HG03159 (cell line): ENCODE results near the gene ERFL.
A peak's percentile ranks its signal among the peaks of the same experiment; 100 is the strongest.

Experiments used
- ATAC-seq: cut with Tn5 transposase; IDR thresholded peaks from one replicate; pipeline ENCODE4 v1.9.1; 2021; ENCODE audit warnings: mild to moderate bottlenecking, moderate library complexity; ENCODE audit not compliant: unreplicated experiment

Gene ERFL

DNA sequence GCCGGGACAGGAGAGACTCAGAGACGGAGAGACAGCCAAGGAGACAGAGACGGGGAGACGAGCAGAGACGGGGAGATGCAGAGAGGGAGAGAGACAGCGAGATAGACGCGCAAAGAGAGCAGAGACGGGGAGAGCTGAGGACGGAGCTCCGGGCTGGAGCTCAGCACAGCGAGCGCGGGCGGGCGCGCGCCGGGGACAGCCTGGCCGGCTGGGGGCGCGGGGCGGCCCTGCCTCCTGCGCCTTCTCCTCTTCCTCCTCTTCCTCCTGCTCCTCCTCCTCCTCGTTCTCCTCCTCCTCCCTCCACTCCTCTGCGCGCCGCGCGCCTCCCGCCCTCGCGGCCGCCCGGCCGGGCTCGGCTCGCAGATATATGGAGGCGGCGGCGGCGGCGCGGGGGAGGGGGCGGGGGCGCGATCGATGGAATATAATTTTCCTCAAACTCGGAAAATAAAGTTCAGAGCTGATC lies at the start of gene ERFL:
ERFL (minus strand) TSS at position 229 of the 463 bp plus-strand sequence. CDS start 15,530 bp downstream, outside the sequence.
- no peak for ATAC-seq

DNA sequence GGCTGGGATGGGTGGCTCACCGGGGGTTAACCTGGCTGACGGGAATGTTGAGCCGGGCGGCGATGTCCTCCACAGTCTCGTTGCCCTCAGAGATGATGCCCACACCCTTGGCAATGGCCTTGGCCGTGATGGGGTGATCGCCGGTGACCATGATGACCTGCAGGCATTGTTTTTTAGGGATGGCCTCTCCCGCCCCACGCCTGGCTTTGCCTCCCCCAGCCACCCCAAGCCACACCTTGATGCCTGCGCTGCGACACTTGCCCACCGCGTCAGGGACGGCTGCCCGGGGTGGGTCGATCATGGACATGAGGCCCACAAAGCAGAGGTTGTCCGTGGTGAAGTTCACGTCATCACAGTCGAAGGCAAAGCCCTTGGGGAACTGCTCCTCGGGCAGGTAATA lies 49.7 kb upstream of the ERFL start:
- ATAC-seq = no peak

DNA sequence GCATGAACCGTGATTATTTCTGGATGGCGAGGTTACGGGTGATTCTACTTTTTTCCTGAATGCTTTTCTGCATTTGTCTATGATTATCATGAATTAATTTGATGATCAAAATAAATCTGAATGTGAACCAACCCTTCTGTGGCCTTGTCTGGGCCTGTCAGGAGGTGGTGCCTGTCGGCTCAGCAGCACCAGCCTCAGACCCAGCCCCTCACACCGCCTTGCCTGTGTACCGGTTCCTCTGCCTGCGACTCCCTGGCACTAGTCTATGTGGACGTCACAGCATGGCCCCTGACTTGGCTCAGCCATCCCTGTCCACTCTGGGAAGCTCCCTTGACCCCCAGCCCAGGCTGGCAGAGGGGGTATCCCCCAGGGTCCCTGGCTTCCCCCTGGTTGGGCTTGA lies 46.4 kb upstream of the ERFL start:
- ATAC-seq = no peak

DNA sequence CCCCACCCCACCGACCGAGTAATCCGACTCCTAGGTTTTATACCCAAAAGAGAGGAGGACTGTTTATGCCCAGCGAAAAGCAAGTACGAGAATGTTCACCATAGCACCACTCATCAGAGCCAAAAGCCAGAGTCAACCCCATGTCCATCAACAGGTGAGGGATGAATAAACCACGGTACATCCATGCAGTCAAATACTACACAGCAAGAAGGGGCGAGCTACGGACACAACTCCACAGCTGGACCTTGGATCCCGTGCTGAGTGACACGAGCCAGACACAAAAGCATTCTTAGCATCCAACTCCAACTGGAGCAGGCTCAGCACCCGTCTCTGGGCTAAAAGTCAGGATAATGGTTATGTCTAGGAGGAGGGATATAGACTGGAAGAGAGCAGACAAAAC lies 43.1 kb upstream of the ERFL start:
- ATAC-seq = no peak

DNA sequence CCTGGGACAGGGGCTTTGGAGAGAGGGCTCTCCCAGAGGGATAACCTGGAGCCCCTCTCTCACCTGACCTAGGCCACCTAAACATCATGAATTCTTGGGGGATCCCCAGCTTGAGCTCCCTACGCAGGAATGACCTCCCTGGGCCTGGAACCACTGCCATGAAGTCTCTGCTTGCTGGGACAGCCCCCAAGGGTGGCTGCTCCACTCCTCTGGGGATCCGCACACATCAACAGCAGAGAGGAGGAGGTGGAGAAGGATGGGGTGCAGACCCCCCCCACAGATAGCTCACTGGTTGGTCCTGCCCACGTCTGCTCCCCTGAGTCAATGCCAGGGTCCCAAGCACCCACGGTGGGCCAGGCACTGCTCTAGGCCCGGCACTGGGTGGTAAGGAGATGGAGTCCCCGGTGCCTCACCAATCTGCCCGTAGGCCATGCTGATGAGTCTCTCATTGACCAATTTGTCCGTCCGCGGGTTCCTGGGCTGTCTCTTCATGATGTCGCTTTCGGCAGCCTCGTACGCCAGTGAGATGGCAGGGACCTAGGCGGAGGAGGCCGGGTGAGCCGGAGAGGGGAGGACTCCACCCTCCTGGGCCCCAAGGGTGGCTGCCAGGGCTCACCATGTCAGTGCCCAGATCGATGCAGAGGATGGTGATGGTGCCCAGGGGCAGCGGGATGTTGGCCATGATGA lies 41.7 kb upstream of the ERFL start:
- no peak for ATAC-seq

DNA sequence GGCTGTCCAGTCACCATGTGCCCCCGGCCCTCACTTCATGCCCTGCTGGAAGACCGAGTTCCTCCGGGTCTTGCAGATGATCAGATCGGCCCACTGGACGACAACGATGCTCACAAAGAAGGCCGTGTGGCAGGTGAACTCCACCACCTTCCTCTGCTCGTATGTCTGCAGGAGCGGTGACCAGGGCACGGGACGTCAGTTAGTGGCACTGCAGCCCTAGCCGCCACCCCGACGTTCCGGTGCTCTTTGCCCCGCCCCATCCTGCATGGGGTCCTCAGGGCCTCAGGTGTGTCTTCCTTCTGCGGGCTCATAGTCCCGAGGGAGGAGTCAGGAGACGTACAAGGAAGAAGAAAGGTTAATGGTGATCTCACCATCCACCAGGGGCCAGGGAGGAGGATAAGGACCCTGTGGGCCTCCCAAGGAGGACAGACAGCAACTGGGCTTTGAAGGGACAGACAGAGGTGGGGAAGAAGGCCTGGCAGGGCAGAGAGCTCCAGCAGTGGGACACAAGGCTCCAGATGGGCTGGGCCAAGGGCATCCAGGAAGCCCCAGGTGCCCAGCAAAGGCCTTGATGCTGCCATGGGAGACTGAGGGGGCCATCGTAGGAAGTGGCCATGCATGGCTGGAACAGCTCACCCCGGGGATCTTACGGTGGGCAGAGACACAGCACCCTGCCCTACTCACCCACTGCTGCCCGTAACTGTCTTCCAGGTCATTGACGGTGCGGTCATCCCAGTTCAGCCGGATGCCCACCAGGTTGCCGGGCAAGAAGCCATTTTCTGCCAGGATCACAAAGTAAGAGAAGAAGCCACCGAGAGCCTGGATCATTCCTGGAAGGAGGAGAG lies 40.7 kb upstream of the ERFL start:
- no peak for ATAC-seq

DNA sequence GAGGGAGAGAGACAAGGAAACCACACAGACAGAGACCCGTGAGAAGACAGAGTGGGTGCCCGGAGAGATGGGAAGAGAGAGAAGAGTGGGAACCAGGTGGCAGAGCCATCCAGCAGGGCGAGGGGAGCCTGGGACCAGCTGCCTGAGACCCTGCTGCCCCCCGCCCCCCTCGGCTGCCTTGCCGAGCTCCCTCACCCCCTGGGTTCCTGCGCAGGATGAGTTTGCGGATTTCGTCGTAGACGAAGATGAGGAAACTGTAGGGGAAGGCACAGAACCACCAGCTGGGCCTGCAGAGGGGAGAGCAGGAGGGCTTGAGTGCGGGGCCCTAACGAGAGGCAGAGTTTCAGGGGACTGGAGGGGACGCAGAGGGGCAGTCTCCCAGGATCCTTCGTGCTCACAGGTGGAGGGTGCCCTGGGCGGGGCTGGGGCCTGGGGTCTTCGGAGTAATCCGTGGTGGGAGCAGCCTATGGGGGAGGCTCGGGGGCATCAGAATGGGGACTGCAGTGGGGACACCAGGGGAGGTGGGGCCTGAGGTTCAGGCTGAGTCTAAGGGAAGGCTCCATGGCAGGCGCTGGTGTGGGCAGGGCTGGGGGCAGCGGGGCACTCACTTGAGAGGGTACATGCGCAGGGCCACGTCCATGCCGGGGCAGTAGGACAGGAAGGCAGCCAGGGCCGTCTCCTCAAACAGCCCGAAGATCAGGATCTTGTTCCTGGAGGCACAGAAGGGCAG lies 39.0 kb upstream of the ERFL start:
- no peak for ATAC-seq

DNA sequence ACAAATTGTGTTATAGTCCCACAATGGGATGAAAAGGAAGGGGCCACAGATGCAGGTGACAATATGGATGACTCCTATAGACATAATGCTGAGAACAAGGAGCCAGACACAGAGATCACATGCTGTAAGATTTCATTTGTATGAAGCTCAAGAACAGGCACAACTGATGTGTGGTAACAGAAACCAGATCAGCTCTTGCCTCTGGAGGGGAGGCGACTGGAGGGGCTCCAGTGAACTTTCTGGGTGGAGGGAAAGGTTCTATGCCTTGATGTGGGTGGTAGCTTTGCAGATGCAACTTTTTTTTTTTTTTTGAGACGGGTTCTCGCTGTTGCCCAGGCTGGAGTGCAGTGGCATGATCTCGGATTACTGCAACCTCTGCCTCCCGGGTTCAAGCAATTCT lies 36.9 kb upstream of the ERFL start:
- ATAC-seq = no peak

DNA sequence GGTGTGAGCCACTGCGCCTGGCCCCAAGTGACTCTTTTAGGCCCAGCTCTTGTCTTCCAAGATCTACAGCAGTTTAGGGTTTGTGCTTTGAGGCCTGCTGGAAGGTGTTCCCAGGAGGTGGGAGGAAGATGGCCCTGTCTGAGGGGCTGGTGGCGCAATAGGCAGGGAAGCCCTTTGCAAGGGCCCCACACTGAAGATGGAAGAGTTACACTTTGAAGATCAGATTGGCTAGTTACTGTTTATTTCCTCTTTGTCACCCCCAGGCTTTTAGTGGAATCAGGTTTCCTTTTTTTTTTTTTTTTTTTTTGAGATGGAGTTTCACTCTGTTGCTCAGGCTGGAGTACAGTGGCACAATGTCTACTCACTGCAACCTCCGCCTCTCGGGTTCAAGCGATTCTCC lies 32.7 kb upstream of the ERFL start:
- ATAC-seq = no peak

DNA sequence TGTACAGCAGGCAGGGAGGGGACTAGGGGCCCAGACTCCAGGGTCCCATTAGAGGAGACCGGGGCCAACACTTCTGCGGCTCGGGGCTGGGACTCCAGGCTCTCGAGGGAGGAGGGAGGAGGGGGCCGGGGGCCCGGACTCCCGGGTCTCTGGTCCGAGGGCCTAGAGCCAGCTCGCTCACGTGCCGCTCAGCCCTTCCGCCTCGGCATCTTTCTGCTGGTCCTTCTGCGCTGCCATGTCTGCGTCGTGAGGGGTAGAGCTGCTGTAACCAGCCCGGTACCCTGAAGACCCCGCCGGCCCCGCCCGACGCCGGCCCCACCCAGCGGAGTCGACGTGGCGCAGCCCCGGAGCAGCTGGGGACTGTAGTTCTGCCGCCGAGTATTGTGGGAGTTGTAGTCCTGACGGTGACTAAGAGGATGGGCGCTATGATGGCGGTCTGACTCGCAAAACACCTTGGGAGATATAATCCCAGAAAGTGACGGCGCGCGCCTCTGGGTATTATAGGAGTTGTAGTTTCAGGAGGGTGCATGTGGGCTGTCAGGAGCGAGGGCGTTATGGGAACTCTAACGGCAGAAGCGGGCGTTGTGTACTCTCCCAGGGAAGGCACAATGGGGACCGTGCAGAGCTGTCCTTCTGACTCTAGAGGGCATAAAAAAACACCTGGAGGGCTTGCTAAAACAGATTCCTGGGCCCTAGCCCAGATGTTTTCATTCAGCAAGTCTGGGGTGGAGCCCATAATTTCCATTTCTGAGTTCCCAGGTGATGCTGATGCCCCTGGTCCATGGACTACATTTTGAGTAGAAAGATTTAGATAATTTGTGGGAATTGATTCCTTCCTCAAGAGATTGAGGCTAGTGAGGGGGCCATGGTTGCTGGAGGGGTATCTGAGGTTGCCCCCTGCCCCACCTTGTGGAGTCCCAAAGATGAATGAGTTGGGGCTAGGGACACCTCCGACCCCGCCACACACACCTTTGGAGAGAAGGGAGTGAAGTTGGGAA lies 31.1 kb upstream of the ERFL start, which contains the start of gene RABAC1:
RABAC1 (minus strand) TSS at position 266 of the 998 bp plus-strand sequence; CDS start at position 237, 29 bp downstream.
- ATAC-seq = peak; percentile 72

DNA sequence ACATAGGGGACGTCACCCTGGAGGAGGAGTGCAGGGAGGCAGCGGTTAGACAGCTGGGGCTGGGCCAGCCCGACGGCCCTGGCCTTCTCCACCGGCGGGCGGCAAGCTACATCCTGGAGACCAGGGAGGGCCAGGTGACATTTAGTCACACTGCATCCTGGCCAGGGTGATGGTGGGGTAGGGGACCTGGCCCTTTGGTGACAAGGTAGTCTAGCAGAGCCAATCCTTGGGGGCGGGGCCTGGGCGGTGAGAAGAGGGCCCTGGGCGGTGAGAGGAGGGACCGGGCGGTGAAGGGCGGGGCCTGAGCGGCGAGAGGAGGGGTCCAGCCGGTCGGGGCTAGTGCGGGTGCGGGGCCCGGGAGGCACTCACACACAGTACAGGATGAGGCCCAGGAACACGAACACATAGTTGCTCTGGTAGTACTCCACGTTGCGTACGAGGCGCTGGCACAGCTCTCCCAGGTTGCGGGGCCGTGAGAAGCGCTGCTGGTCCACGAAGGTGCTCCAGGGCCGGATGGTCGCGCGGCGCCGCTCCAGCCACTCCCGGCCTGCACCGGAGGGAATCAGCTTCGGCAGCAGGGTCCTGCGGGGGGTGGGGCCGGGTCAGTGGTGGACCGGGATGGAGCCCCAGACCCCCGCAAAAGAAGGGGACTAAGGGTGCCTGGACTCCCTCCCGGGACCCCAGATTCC lies 30.3 kb upstream of the ERFL start:
- peak; percentile 51 for ATAC-seq

DNA sequence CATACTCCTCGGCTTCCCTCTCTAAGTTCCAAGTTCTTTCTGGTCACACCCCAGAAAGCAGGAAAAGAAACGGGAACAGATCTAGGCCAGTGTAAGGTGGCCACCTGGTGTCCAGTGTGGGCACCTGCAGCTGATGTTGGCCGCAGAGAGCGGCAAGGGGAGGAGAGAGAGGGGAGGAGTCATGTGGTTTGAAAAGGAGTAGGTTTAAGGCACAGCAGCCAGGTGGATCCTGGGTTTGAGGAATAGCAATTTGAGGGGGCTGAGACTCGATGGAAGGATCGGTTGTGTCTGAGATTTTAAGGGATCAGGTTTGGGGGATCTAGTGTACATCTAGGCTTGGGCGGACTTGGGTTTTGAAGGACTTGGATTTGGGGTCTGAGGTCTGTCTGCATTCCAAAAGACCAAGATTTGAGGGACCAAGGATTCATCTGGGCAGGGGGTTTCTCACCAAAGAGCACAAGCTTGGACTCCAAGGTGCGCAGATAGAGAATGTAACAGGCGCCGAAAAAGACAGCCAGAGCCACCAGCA lies 29.7 kb upstream of the ERFL start:
- ATAC-seq = no peak

DNA sequence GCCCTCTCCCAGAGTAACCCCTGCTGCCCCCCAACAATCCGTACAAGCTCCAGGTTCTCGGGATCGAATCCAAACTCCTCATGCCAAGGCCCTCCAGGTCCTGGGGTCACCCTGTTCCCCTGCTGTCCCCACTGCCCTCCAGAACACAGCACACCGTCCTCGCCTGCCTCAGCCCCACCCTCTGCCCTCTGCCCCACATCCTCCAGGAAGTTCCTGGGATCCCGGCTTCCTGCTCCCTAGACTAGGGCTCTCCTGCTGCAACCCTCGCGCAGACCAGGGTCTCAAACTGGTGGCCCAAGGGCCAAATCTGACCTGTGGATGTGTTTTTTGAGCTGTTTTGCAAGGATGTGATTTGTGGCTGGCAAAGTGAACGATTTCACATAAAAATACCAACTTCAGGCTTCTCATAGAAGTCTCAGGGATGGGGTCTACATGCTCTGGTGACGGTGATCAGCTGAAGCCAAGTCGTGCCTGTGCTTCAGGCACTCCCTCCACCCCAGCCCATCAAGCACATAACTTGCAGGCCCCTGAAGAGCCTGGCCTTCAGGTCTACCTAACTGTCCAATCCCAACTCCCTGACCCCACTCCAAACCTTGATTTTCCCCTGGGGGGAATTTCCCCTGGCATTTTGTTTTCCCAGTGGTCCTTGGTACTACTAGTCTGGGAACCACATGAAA lies 29.1 kb upstream of the ERFL start:
- no peak for ATAC-seq

DNA sequence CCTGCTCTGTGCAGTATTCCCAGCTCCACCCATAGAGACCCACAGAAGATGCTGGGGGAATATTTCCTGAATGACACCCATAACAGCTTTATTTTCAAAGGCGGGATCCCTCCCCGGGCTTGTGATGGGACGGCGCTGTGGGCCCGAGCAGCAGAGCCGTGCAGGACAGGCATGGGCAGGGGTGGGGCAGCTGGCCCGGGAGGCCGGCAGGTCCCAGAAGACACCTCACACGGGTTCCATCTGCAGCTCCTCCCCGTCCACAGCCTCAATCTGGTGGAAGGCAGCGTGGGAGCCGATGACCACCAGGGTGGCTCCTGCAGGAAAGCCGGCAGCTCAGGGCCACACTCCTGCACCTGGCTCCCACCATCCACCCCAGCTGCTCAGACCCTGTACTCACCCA lies 28.4 kb upstream of the ERFL start:
- no peak for ATAC-seq

DNA sequence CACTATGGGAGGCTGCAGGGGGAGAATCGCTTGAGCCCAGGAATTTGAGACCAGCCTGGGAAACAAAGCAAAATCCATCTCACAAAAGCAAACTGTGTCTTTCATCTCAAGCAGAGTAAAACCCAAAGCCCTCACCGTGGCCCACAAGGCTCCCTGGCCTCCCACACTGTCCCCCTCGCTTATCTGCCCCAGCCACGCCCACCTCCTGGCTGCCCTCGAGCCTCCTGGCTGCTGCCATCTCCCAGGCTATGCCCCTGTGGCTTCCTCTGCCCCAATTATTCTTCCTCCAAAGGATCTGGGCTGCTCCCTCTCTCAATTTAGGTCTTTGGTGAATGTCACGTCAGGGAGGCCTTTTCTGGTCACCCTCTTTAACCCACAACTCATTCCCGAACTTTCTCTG lies 27.3 kb upstream of the ERFL start:
- ATAC-seq = no peak

DNA sequence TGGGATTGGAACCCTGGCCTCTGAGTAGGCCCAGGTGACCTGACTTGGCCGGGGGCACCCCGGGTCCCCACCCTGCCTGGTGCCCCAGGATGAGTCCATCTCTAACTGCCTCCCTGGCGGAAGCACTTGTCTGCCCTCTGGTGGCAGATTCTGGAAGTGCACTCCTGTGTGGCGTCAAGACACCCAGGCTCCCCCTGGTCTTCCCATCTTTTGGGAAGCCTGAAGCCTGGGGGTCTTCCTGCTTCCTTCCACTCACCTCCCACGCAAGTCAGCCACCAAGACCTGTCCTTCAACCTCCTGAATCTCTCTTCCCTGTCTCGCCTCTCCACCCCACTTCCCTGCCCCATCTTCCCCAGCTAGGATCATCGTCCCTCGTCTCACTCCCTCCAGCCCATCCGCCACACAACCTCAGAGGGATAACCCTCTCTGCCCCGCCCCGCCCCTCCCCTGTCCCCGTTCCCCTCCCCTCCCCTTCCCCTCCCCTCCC lies 23.5 kb upstream of the ERFL start:
- no peak for ATAC-seq

DNA sequence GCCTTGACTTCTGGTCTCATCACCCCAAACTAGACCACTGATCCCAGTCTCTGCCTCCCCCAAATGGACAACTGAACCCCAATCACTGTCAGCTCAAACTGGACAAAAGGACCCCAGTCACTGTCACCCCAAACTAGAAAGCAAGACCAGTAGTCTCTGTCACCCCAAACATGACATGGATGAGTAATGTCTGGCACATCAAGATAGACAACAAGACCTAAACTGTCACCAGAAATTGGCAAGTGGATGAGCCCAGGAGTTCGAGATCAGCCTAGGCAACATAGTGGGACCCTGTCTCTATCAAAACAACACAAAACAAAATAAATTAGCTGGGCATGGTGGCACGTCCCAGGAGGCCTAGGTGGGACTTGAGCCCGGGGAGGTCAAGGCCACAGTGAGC lies 18.8 kb upstream of the ERFL start:
- ATAC-seq = no peak

DNA sequence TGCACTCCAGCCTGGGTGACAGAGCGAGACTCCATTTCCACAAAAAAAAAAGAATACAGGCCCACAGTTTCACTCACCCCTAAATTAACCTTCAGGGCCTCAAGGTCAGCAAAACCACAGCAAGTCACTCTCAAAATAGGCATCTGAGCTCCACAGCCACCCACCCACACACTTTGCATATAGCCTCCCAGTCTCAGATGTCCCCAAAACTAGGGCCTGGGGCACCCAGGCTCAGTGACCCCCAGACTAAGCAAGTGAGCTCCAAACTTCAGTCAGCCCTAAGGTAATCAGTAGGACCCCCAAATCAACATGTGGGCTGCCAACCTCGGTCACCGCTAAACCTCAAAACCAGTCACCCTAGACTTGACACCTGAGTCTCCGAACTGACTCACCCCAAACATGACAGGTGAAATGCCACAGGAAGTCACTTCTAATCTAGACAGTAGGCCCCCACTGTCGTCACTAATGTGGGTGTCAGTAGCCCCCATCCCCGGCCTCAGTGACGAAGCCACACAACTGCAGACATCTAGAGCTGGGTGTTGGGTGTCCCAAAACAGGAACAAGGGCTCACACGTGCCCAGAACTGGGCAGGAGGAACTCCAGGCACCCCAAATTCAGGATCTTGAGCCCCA lies 17.0 kb upstream of the ERFL start:
- ATAC-seq = peak; percentile 76
